ENCODE results near the gene RGP1. TPM values are rescaled to one million over a fixed set of nuclear protein-coding genes. Genes with fewer than 3 reads are reported as not detected.
A peak's percentile ranks its signal among the peaks of the same experiment; 100 is the strongest.

Gene RGP1, protein sequence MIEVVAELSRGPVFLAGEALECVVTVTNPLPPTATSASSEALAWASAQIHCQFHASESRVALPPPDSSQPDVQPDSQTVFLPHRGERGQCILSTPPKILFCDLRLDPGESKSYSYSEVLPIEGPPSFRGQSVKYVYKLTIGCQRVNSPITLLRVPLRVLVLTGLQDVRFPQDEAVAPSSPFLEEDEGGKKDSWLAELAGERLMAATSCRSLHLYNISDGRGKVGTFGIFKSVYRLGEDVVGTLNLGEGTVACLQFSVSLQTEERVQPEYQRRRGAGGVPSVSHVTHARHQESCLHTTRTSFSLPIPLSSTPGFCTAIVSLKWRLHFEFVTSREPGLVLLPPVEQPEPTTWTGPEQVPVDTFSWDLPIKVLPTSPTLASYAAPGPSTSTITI
- polyA plus RNA-seq: 17.6 to 19.8 TPM (median 18.3 TPM) in 3 replicates
- 3.1 TPM for polyA plus RNA-seq (2011; ENCODE audit: low read depth)
- polyA plus RNA-seq (2011; cell fraction: cytosol; rRNA removed): 16.4 and 17.6 TPM in 2 replicates
- 33.5 and 35.2 TPM in 2 replicates for polyA plus RNA-seq (2011; cell fraction: nucleus; rRNA removed)
- 9.1 and 17.9 TPM in 2 replicates for polyA plus RNA-seq (2012; ENCODE audit: low replicate concordance)
- 21.6 to 42.2 TPM (median 24.7 TPM) in 3 replicates for polyA minus RNA-seq
- 13.2 TPM for polyA minus RNA-seq (2011; cell fraction: cytosol; rRNA and poly(A)+ RNA removed)
- 11.6 and 16.5 TPM in 2 replicates for polyA minus RNA-seq (2011; cell fraction: nucleus; rRNA and poly(A)+ RNA removed)

DNA sequence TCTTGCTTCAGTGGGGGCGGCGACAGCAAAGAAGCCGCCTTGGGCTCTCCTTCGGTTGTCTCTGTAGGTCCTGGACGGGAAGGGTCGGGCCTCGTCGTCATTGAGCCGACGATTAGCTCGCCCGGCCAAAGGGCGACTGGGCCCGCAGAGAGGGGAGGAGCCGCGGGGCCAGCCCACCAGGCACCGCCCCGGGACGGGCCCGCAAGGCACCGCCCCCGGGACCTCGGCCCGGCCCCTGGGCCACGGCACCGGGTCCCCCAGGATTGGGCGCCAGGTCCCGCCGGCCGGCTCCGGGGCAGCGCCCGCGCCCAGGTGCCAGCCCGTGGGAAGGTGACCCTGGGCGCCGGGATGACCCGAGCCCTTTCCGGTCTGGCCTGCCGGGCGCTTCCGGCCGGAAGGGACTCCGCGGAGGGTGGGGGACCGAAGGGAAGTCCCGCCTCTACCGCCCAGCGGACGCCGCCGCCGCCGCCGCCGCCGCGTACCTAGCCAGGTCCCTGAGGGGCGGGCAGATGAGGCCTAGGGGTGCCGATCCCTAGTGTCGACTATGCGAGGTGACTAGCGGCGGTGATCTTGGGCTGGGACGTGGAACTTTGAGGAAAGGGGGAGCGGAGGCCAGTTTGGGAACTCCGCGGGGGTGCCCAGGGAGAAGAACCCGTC, at the start of gene RGP1, which contains the start of gene GBA2:
TSS of gene RGP1 (plus strand) at position 430 of the 657 bp plus-strand sequence. CDS start 469 bp downstream, outside the sequence.
TSS of gene GBA2 (minus strand) at position 371 of the 657 bp plus-strand sequence. CDS start 524 bp downstream, outside the sequence.
- H3K9ac ChIP-seq (ENCODE audit: control insufficient read depth, extremely low read depth, insufficient read depth, low read length): peak within 1 kb of the TSS; percentile 76
- peaks cover 24% of the 10 kb centered on the region for H3K4me1 ChIP-seq (ENCODE audit: control insufficient read depth, extremely low read depth, insufficient read depth, low read length)

DNA sequence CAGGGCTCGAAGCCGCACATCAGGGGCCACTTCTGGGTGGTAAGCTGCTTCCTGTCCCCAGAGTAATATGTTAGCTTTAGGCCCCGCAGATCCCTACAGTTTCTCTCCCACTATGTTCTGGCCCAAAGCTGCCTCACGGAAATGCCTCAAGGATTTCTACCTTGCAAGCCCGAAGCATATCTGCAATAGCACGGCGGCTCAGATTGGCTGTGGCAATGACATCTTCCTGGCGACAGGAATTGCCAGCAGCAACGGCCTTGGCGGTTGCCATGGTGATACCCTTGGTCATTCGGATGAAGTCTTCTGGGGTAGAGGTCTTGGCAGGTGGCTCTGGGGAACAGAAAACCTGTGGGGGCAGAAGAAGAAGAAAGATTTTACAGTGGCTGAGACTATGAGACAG, 49.1 kb upstream of the RGP1 start:
- H4K20me1 ChIP-seq (ENCODE audit: control insufficient read depth, extremely low read depth, insufficient read depth, low read length): peaks cover 3% of the 10 kb centered on the region
- H3K27ac ChIP-seq (ENCODE audit: control insufficient read depth, insufficient read depth, low read length): no peak overlapping the region
- no peak overlapping the region for H3K4me3 ChIP-seq (ENCODE audit: control insufficient read depth in 2 of 3, extremely low read depth in 1 of 3, insufficient read depth in 2 of 3, low read depth in 1 of 3, low read length in 3 of 3)
- FAIRE-seq (no peak), DNase-seq (ENCODE audit: low read depth, low spot score) (no peak)
- H2AFZ ChIP-seq (ENCODE audit: control insufficient read depth, low read length): no peak overlapping the region
- TF ChIP-seq, protein P1, sequence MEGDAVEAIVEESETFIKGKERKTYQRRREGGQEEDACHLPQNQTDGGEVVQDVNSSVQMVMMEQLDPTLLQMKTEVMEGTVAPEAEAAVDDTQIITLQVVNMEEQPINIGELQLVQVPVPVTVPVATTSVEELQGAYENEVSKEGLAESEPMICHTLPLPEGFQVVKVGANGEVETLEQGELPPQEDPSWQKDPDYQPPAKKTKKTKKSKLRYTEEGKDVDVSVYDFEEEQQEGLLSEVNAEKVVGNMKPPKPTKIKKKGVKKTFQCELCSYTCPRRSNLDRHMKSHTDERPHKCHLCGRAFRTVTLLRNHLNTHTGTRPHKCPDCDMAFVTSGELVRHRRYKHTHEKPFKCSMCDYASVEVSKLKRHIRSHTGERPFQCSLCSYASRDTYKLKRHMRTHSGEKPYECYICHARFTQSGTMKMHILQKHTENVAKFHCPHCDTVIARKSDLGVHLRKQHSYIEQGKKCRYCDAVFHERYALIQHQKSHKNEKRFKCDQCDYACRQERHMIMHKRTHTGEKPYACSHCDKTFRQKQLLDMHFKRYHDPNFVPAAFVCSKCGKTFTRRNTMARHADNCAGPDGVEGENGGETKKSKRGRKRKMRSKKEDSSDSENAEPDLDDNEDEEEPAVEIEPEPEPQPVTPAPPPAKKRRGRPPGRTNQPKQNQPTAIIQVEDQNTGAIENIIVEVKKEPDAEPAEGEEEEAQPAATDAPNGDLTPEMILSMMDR (optimal IDR thresholded peaks at IDR 0.05 in 1 of 3, IDR thresholded peaks at IDR 0.05 in 1 of 3, conservative IDR thresholded peaks at IDR 0.05 in 1 of 3; ENCODE audit: extremely low read depth in 1 of 3, insufficient read depth in 2 of 3, low read length in 3 of 3): no peak
- TF ChIP-seq EZH2 (IDR thresholded peaks at IDR 0.05; ENCODE audit: low read length): no peak
- dilution Hi-C loops (cut with MboI; ENCODE audit: extremely low pct_ligation_motif_present, low sequenced_read_pairs): no loop called here
- H3K79me2 ChIP-seq (ENCODE audit: control insufficient read depth, insufficient read depth, low read length): no peaks in the 10 kb centered on the region
- H3K4me1 ChIP-seq (ENCODE audit: control insufficient read depth, extremely low read depth, insufficient read depth, low read length): no peaks in the 10 kb centered on the region
- peaks cover 2% of the 10 kb centered on the region for H3K9me1 ChIP-seq (ENCODE audit: control insufficient read depth, extremely low read depth, insufficient read depth, low read length)
- H3K36me3 ChIP-seq (ENCODE audit: control insufficient read depth in 2 of 2, extremely low read depth in 1 of 2, insufficient read depth in 2 of 2, low read length in 2 of 2): peaks cover 59 to 71% of the 10 kb centered on the region in 2 experiments
- H3K4me2 ChIP-seq (ENCODE audit: control insufficient read depth, extremely low read depth, insufficient read depth, low read depth, low read length): no peak overlapping the region
- no peaks in the 10 kb centered on the region for H3K9me3 ChIP-seq (ENCODE audit: control insufficient read depth, low read depth, low read length)
- no peaks in the 10 kb centered on the region for H3K27me3 ChIP-seq (ENCODE audit: control insufficient read depth, extremely low read depth, insufficient read depth, low read length)
- H3K9ac ChIP-seq (ENCODE audit: control insufficient read depth, extremely low read depth, insufficient read depth, low read length): no peak overlapping the region

More for the DNA sequence above, at the start of gene RGP1, which contains the start of gene GBA2:
- TF ChIP-seq EZH2 (IDR thresholded peaks at IDR 0.05; ENCODE audit: low read length): no peak
- TF ChIP-seq, protein P1 (optimal IDR thresholded peaks at IDR 0.05 in 1 of 3, IDR thresholded peaks at IDR 0.05 in 1 of 3, conservative IDR thresholded peaks at IDR 0.05 in 1 of 3; ENCODE audit: extremely low read depth in 1 of 3, insufficient read depth in 2 of 3, low read length in 3 of 3): no peak
- FAIRE-seq (no peak), DNase-seq (ENCODE audit: low read depth, low spot score) (no peak)
- Histone ChIP-seq H3K4me2 (ENCODE audit: control insufficient read depth, extremely low read depth, insufficient read depth, low read depth, low read length) (peak within 1 kb of the TSS; percentile 89), H3K4me3 (ENCODE audit: control insufficient read depth in 2 of 3, extremely low read depth in 1 of 3, insufficient read depth in 2 of 3, low read depth in 1 of 3, low read length in 3 of 3) (peak within 1 kb of the TSS; percentile 73 to 80 (median 80)), H3K27me3 (ENCODE audit: control insufficient read depth, extremely low read depth, insufficient read depth, low read length) (no peaks in the 10 kb centered on the region), H3K9me1 (ENCODE audit: control insufficient read depth, extremely low read depth, insufficient read depth, low read length) (peaks cover 3% of the 10 kb centered on the region), H4K20me1 (ENCODE audit: control insufficient read depth, extremely low read depth, insufficient read depth, low read length) (peaks cover 5% of the 10 kb centered on the region), H3K79me2 (ENCODE audit: control insufficient read depth, insufficient read depth, low read length) (peaks cover 43% of the 10 kb centered on the region), H3K36me3 (ENCODE audit: control insufficient read depth in 2 of 2, extremely low read depth in 1 of 2, insufficient read depth in 2 of 2, low read length in 2 of 2) (peaks cover 31 to 33% of the 10 kb centered on the region in 2 experiments), H3K27ac (ENCODE audit: control insufficient read depth, insufficient read depth, low read length) (peak within 1 kb of the TSS; percentile 48), H2AFZ (ENCODE audit: control insufficient read depth, low read length) (peak within 1 kb of the TSS; percentile 84), H3K9me3 (ENCODE audit: control insufficient read depth, low read depth, low read length) (no peaks in the 10 kb centered on the region)
- dilution Hi-C loops (cut with MboI; ENCODE audit: extremely low pct_ligation_motif_present, low sequenced_read_pairs): no loop called here

Data from keratinocyte (primary cell).